SK-N-SH (cell line): Measurements from ENCODE around the gene ASMTL.

ENCODE experiments used
- CTCF ChIP-seq: fragments of 200-600 bp; sonication (generic); IDR thresholded peaks from 2 replicates; pipeline ENCODE4 v1.6.1; 2017; ENCODE audit warnings: antibody characterized with exemption, mild to moderate bottlenecking, moderate library complexity
- ELF1 ChIP-seq: IDR thresholded peaks from 2 replicates; pipeline ENCODE4 v1.4.0; 2012
- EP300 ChIP-seq, 2 experiments: IDR thresholded peaks; 2 replicates each; pipeline versions ENCODE4 v1.4.0 to v1.6.1; 2012; ENCODE audit warnings: borderline replicate concordance in 1 of 2, low read depth in 1 of 2, low read length in 1 of 2
- MAX ChIP-seq: IDR thresholded peaks from 2 replicates; pipeline ENCODE4 v1.4.0; 2012; ENCODE audit warnings: low read depth
- MXI1 ChIP-seq: IDR thresholded peaks from 2 replicates; pipeline ENCODE4 v1.6.1; 2012; ENCODE audit warnings: mild to moderate bottlenecking, low read depth, low read length, improper control_type of control experiment
- USF1 ChIP-seq: IDR thresholded peaks from 2 replicates; pipeline ENCODE4 v1.4.0; 2012; ENCODE audit warnings: low read depth, borderline replicate concordance

- TF ChIP-seq CTCF (no peak), MXI1 (no peak), USF1 (no peak), ELF1 (no peak), MAX (no peak), EP300 (IDR thresholded peaks at IDR 0.05; ENCODE audit: borderline replicate concordance in 1 of 2, low read depth in 1 of 2, low read length in 1 of 2) (no peak)
These were observed 31.3 kb upstream of the ASMTL start for GRCh38 chrX:1483843-1484637.
